ENCODE measurements around the gene NTSR2.
"Not testable (repeated sequence)": the region's sequence is repeated elsewhere in the genome, so short reads cannot be mapped to it uniquely, and the experiment has no call there.

NTSR2 gene

DNA sequence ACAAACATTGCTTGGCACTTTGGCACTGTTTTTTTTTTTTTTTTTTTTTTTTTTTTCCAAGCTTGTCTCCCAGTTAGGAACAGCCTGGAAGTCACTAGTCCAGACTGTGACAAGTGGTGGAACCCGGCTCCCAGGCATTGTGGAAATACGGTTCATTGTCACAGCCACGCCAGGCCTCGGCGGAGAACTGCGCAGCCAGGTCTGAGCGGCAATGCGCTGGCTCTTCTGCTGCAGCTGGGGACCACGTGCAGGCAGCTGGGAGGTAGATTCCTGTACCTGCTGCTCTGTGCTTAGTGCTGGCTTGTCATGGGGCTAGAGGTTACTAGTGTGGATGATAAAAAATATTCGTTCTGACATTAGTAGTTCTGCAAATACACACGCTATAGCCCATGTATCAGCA lies 5.0 kb downstream of the NTSR2 start:
- peaks cover 3% of the 10 kb centered on the region for H3K4me1 Mint-ChIP-seq
- CTCF ChIA-PET = no interaction called here
- H3K27ac Mint-ChIP-seq = no peak overlapping the region
- H3K27me3 Mint-ChIP-seq = peaks cover 44% of the 10 kb centered on the region
- no peaks in the 10 kb centered on the region for H3K36me3 Mint-ChIP-seq
- H3K4me3 Mint-ChIP-seq = no peak overlapping the region
- DNase-seq = no peak
- peaks cover 6% of the 10 kb centered on the region for H3K9me3 Mint-ChIP-seq

DNA sequence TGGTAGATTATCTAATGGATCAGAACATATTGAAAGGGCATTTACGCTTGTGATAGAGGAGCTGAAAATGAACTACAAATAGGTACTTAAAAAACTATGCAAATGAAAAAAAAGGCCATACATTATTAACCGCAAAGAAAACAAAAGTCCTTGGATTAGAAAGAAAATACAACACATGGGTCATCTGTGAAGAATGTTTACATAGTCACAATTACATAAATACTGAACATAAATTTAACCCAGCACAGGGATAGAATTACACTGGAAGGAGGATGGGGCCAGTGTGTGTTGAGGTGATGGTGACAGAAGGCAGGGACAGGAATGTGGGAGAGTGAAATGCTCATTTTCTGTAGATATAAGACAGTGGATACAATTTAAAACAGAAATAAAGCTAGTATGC lies 6.6 kb downstream of the NTSR2 start:
- Mint-ChIP-seq H3K4me1 (no peaks in the 10 kb centered on the region), H3K27me3 (peaks cover 30% of the 10 kb centered on the region), H3K9me3 (peaks cover 6% of the 10 kb centered on the region), H3K27ac (no peak overlapping the region), H3K36me3 (no peaks in the 10 kb centered on the region), H3K4me3 (no peak overlapping the region)
- CTCF ChIA-PET = interaction anchor here (0.7 to 1.0 kb wide), 2 partner anchors 72 to 1344 kb away, joined by 3 to 4 read pairs; no protein-coding TSS in a partner anchor
- DNase-seq = no peak

DNA sequence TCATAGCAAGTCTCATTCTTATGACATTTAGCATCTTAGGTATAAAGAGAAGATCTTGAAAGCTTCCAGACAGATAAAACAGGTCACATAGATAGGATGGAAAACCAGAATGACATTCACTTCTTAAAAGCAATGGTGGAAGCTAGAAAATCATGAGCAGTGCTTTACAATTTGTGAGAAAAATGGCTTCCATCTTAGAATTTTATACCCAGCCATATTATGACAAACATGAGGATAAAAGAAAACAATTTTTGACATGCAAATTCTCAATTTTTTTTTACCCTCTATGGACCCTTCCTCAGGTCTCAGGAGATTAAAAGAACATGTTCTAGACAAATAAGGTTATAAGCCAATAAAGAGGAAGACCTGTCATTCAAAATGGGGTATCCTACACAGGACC lies 7.1 kb downstream of the NTSR2 start:
- H3K27me3 Mint-ChIP-seq = peaks cover 24% of the 10 kb centered on the region
- no peak overlapping the region for H3K4me3 Mint-ChIP-seq
- CTCF ChIA-PET = interaction anchor here (0.7 kb wide), 1 partner anchor 71 kb away, joined by 4 read pairs; no protein-coding TSS in a partner anchor
- H3K27ac Mint-ChIP-seq = no peak overlapping the region
- no peaks in the 10 kb centered on the region for H3K36me3 Mint-ChIP-seq
- DNase-seq = no peak
- H3K4me1 Mint-ChIP-seq = no peaks in the 10 kb centered on the region
- peaks cover 6% of the 10 kb centered on the region for H3K9me3 Mint-ChIP-seq

DNA sequence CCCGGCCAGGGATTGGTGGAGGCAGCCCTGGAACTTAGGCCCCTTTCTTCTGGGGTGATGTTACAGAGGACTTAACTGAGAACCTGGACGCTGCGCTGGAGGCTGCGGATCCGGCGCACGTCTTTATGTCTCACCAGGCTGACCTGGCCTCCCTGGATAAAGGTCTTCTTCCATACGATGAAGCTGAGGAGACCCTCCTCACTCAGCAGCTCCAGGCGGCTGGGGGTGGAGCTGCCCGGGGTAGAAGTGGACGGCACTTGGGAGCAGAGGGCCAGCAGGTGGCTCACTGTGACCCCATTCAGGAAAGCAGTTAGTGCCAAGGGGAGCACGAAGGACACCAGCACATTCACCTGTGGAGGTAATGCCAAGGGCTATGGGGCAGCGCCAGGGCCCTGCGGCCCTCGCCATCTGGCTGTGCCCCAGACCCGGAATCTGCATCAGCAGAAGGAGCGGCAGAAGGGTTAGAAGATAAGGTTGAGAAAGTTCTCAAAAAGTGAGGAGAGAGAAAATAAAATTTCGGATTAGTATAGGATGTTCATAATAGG lies 8.0 kb downstream of the NTSR2 start:
- Mint-ChIP-seq H3K36me3 (no peaks in the 10 kb centered on the region), H3K27ac (no peak overlapping the region), H3K27me3 (peaks cover 20% of the 10 kb centered on the region), H3K4me3 (no peak overlapping the region), H3K9me3 (peaks cover 6% of the 10 kb centered on the region), H3K4me1 (no peaks in the 10 kb centered on the region)
- CTCF ChIA-PET = no interaction called here
- DNase-seq = no peak

DNA sequence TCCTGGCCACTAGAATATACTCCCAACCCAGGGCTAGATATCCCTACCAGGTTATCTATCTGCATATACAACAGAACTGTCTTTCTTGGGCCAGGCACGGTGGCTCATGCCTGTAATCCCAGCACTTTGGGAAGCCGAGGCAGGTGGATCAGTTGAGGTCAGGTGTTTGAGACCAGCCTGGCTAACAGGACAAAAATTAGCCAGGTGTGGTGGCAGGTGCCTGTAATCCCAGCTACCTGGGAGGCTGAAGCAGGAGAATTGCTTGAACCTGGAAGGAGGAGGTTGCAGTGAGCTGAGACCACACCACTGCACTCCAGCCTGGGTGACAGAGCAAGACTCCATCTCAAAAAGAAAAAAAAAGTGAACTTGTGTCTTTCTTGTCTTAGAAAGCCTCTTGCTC lies 9.6 kb downstream of the NTSR2 start:
- H3K4me1 Mint-ChIP-seq, H3K4me3 Mint-ChIP-seq, H3K36me3 Mint-ChIP-seq, CTCF ChIA-PET, DNase-seq, H3K27ac Mint-ChIP-seq, H3K9me3 Mint-ChIP-seq: not testable (repeated sequence)
- H3K27me3 Mint-ChIP-seq = peaks cover 16% of the 10 kb centered on the region

DNA sequence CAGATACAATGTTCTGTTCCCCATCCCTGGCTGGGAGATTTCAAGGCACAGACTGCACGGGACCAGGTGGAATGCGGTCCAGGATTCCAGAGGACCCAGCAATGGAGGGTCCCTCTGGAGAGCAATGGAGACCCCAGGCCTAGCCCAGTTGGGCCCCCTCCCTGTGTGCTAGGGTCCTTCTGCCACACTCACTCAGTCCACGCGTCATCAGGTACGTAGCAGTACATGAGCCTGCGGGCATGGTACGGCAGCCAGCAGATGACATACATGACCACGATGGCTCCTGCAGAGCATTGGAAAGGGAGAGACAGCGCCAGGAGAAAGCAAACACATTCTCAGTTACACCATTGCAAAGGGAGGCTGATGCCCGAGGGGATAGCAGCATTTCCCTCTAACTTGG lies 10.1 kb downstream of the NTSR2 start:
- peaks cover 6% of the 10 kb centered on the region for H3K9me3 Mint-ChIP-seq
- H3K36me3 Mint-ChIP-seq = no peaks in the 10 kb centered on the region
- no peak overlapping the region for H3K27ac Mint-ChIP-seq
- no peak for DNase-seq
- no peak overlapping the region for H3K4me3 Mint-ChIP-seq
- no peaks in the 10 kb centered on the region for H3K4me1 Mint-ChIP-seq
- CTCF ChIA-PET = no interaction called here
- peaks cover 16% of the 10 kb centered on the region for H3K27me3 Mint-ChIP-seq

DNA sequence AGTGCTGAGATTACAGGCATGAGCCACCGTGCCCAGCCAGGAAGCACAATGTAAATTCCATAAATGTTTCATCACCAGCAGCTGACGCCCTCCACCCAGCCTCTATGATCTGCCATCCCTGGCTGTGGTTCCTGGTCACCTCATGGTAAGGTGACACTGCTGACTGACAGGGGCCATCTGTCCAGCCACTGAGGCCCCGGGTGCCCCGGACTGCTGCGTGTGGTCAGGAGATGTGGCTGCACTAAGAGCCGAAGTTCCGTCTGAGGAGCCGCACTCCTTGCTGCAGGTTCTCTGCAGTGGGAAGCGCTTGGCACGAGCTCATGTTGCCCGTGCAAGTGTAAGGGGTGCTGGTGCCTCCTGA lies 10.9 kb downstream of the NTSR2 start:
- Mint-ChIP-seq H3K27me3 (peaks cover 15% of the 10 kb centered on the region), H3K9me3 (peaks cover 6% of the 10 kb centered on the region), H3K36me3 (no peaks in the 10 kb centered on the region), H3K27ac (no peak overlapping the region), H3K4me3 (no peak overlapping the region), H3K4me1 (no peaks in the 10 kb centered on the region)
- CTCF ChIA-PET = no interaction called here
- DNase-seq = no peak

DNA sequence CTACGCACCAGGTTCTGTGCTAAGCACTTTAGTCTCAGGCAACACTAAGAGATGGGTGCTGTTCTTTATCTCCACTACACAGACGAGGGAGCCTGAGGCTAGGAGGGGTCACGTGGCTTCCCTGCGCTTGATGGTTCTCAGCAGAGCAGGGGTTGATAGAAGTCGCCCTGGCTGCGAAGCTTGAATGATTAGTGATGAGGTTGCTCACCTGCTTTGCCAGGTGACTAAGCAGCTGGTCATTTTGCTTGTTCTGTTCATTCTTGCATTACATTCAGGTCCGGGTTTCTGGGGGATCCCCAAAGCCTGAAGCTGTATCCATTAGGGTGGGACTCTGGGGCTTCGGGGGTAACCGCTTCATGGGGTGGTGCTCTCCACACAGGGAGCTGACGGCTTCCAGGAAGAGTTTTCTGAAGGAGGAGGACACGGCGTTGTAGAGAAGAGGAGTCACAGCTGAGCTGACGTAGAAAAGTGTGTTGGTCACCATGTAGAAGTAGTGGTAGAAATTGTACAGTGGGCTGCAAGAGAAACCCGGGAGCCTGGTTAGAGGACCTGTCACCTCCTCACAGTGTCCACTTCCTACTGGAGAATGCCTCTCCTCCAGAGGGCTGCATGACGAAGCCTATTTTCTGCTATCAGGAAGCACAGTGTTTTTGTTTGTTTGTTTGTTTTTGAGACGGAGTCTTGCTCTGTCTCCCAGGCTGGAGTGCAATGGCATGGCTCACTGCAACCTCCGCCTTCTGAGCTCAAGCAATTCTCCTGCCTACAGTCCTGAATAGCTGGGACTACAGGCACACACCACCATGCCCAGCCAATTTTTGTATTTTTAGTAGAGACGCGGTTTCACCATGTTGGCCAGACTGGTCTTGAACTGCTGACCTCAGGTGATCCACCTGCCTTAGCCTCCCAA lies 11.5 kb downstream of the NTSR2 start:
- H3K4me1 Mint-ChIP-seq = no peaks in the 10 kb centered on the region
- H3K27me3 Mint-ChIP-seq = peaks cover 12% of the 10 kb centered on the region
- H3K9me3 Mint-ChIP-seq = peaks cover 6% of the 10 kb centered on the region
- no peak overlapping the region for H3K27ac Mint-ChIP-seq
- no peaks in the 10 kb centered on the region for H3K36me3 Mint-ChIP-seq
- no peak overlapping the region for H3K4me3 Mint-ChIP-seq
- CTCF ChIA-PET = no interaction called here
- no peak for DNase-seq

DNA sequence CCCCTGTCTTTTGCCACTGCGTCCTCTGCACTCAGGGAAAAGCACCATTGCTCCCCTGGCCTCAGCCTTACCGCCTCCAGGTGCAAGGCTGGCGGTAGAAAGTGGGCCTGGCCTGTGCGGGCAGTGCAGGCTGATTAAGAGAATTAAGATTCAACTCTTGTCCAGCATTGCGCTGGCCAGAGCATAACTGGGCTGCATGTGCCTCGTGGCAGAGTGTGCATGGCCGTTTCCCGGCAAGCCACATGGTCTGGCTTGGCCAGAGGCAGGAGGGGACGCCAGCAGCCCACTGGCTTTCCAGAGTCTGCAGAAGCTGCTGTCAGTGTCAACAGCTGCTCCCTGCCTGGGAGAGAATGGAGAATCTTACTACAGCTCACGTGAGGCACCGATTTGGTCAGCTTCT lies 12.3 kb downstream of the NTSR2 start:
- no peaks in the 10 kb centered on the region for H3K4me1 Mint-ChIP-seq
- no peak overlapping the region for H3K4me3 Mint-ChIP-seq
- CTCF ChIA-PET = no interaction called here
- peaks cover 12% of the 10 kb centered on the region for H3K27me3 Mint-ChIP-seq
- no peak overlapping the region for H3K27ac Mint-ChIP-seq
- DNase-seq = no peak
- no peaks in the 10 kb centered on the region for H3K36me3 Mint-ChIP-seq
- peaks cover under 1% of the 10 kb centered on the region for H3K9me3 Mint-ChIP-seq

DNA sequence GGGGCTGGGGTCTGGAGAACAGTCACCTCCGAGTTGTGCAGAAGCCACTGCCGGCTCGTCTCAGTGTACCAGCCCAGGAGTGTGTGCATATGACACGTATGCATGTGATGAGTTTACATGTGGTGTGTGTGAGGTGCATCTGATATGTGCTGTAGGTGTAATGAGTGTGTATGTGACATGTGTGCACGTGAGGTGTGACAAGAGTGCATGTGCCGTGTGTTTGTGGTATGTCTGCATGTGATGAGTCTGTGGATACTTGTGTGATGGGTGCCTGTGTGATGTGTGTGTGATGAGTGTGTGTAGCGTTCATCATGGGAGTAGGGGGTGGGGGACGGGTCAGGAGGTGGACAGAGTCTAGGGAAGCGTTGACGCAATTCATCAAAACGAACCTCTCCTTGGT lies 12.8 kb downstream of the NTSR2 start:
- H3K27me3 Mint-ChIP-seq = peaks cover 11% of the 10 kb centered on the region

DNA sequence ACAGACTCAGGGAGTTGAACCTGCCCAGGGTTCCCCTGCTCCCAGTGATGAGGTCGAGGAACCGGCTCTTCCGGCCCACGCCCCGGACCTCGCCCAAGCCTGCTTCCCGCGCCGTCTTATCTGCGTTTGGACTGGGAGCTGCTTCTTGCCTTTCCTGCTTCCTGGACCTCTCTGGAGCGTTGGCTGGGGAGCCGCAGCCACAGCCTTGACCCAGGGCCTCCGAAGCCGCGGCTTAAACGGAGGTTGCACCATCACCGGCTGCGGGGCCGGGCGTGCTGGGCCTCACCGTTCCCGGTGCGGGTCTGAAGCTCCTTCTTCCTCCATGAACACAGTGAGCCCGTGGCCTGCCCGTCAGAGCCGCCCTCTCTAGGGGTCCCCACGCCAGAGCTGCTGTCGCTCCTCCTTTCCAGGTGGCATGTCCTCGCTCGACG lies 13.3 kb downstream of the NTSR2 start:
- H3K4me1 Mint-ChIP-seq = no peaks in the 10 kb centered on the region
- no peaks in the 10 kb centered on the region for H3K36me3 Mint-ChIP-seq
- no peak for DNase-seq
- no peak overlapping the region for H3K27ac Mint-ChIP-seq
- no peak overlapping the region for H3K4me3 Mint-ChIP-seq
- no peaks in the 10 kb centered on the region for H3K9me3 Mint-ChIP-seq
- H3K27me3 Mint-ChIP-seq = peaks cover 8% of the 10 kb centered on the region
- CTCF ChIA-PET = no interaction called here

More for the DNA sequence above, 12.8 kb downstream of the NTSR2 start:
- no peak overlapping the region for H3K4me3 Mint-ChIP-seq
- CTCF ChIA-PET = no interaction called here
- H3K4me1 Mint-ChIP-seq = no peaks in the 10 kb centered on the region
- no peak overlapping the region for H3K27ac Mint-ChIP-seq
- no peaks in the 10 kb centered on the region for H3K9me3 Mint-ChIP-seq
- H3K36me3 Mint-ChIP-seq = no peaks in the 10 kb centered on the region
- DNase-seq = no peak

DNA sequence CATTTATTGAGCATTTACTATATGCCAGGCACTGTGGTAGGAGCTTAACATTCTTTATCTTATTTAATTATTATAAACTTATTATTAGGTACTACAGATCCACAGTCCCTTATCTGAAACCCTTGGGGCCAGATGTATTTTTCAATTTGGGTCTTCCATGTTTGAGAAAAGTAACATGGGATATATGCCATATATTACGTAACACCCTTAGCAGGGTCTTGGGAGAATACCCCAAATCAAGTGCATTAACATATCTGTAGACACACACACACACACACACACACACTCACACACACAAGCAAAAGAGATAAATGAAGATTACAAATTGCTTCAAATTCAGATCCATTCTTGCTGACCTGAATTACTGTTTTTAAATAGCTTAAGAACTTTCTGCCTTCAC lies 13.7 kb downstream of the NTSR2 start:
- no peak overlapping the region for H3K27ac Mint-ChIP-seq
- CTCF ChIA-PET = no interaction called here
- no peaks in the 10 kb centered on the region for H3K4me1 Mint-ChIP-seq
- no peaks in the 10 kb centered on the region for H3K36me3 Mint-ChIP-seq
- DNase-seq = no peak
- no peaks in the 10 kb centered on the region for H3K9me3 Mint-ChIP-seq
- H3K4me3 Mint-ChIP-seq = no peak overlapping the region
- H3K27me3 Mint-ChIP-seq = peaks cover 5% of the 10 kb centered on the region

DNA sequence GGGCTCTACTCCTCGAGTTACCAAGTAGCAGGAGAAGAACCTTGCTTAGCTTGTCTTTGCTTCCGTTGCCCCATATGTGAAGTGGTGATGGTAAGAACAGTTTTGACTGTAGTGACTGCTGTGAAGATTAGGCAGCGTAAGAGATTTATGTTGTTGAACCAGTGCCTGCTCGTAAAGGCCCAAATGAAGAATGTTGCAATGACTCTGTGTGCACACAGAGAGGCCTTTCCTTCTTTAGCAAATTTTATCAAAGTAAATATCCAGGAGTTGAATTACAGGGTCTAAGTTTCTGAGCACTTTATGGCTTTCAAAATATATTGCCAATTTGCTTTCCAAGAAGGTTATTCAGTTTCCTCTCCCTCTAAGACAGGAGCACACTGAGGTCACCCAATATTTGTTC lies 14.5 kb downstream of the NTSR2 start:
- Mint-ChIP-seq H3K4me1 (no peaks in the 10 kb centered on the region), H3K36me3 (no peaks in the 10 kb centered on the region), H3K4me3 (no peak overlapping the region), H3K27me3 (peaks cover 5% of the 10 kb centered on the region), H3K9me3 (no peaks in the 10 kb centered on the region), H3K27ac (no peak overlapping the region)
- no peak for DNase-seq
- CTCF ChIA-PET = no interaction called here

DNA sequence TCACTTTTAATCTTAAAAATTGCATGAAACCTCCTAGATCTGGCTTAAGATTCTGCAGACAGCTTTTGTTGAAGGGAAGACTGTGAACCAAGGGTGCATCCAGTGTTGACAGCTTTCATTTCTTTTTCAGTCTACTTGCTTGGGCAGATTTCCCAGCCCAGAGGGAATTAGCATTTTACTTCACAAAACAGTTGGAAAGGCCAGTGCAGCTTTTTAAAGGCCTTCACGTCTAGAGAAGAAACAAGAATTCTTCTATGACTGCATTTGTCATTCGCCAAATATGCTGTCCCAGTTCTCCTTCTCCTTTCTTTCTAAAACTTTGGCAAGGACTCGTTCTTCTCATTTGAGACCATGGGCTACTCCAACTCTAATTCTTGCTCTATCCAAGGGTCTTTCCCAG lies 17.4 kb downstream of the NTSR2 start:
- no peak overlapping the region for H3K4me3 Mint-ChIP-seq
- CTCF ChIA-PET = no interaction called here
- no peak overlapping the region for H3K27ac Mint-ChIP-seq
- H3K9me3 Mint-ChIP-seq = no peaks in the 10 kb centered on the region
- peaks cover 14% of the 10 kb centered on the region for H3K27me3 Mint-ChIP-seq
- DNase-seq = no peak
- H3K36me3 Mint-ChIP-seq = no peaks in the 10 kb centered on the region
- H3K4me1 Mint-ChIP-seq = no peaks in the 10 kb centered on the region

DNA sequence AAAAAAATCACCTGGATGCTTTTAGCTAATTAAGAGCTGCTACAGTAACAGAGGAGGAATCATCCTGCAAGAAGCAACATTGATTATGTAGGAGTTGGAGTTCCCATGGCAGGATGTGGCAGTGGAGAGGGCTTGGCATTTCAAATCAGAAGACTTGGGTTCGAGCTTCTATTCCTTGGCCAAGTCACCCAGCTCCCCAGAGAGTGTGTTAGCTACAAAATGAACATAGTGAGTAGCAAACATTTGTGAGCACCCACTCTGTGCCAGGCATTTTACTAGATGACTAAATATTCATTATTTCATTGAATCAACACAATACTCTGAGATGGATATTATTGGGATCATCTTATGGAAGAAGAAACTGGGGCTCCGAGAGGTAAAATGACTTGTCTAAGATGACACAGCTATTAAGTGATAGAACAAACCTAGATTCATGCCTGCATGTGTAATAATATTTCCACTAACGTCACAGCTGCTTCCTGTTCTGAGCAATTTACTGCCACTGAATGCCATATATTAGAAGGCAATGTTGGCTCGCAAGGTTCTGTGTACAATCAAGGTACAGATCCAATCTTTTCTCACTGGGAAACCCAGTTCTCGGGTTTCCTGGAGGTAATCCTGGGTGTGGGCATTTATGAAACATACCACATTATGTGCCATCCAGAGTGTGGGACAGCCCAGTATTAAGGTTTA lies 18.0 kb downstream of the NTSR2 start:
- CTCF ChIA-PET = no interaction called here
- no peak overlapping the region for H3K4me3 Mint-ChIP-seq
- no peaks in the 10 kb centered on the region for H3K36me3 Mint-ChIP-seq

More for the DNA sequence above, 18.0 kb downstream of the NTSR2 start:
- Mint-ChIP-seq H3K9me3 (no peaks in the 10 kb centered on the region), H3K27me3 (peaks cover 14% of the 10 kb centered on the region), H3K27ac (no peak overlapping the region), H3K4me1 (no peaks in the 10 kb centered on the region)
- DNase-seq = no peak
